HepG2 (cell line): ENCODE measurements around the gene HAT1. TPM values are rescaled to one million over a fixed set of nuclear protein-coding genes. Genes with fewer than 3 reads are reported as not detected.

ENCODE experiments used
- ARID3A ChIP-seq: IDR thresholded peaks from 2 replicates; pipeline ENCODE4 v1.6.1; 2012; ENCODE audit warnings: low read depth, low read length, improper control_type of control experiment
- CERS6 ChIP-seq: sonication (generic); formaldehyde crosslinking; IDR thresholded peaks from 2 replicates; pipeline ENCODE4 v1.5.0; 2020; ENCODE audit warnings: missing genetic modification reagents
- GTF3A ChIP-seq: sonication (generic); formaldehyde crosslinking; conservative IDR thresholded peaks from 2 replicates; pipeline ENCODE4 v1.4.0; 2020; ENCODE audit warnings: mild to moderate bottlenecking, missing genetic modification reagents
- MYPOP ChIP-seq: sonication (generic); formaldehyde crosslinking; IDR thresholded peaks from 2 replicates; pipeline ENCODE4 v1.8.1; 2023; ENCODE audit warnings: mild to moderate bottlenecking, moderate library complexity, missing genetic modification reagents
- PITX1 ChIP-seq: sonication (generic); formaldehyde crosslinking; IDR thresholded peaks from 2 replicates; pipeline ENCODE4 v1.5.1; 2020; ENCODE audit warnings: mild to moderate bottlenecking, missing genetic modification reagents
- ZNF260 ChIP-seq: sonication (generic); formaldehyde crosslinking; IDR thresholded peaks from 2 replicates; pipeline ENCODE4 v1.4.0; 2020; ENCODE audit warnings: missing genetic modification reagents, low read depth, mild to moderate bottlenecking, borderline replicate concordance
- ZNF282 ChIP-seq: fragments of 450-650 bp; IDR thresholded peaks from 2 replicates; pipeline ENCODE4 v1.6.1; 2018; ENCODE audit not compliant: partially characterized antibody
- ZNF510 ChIP-seq: sonication (generic); formaldehyde crosslinking; IDR thresholded peaks from 2 replicates; pipeline ENCODE4 v1.4.0; 2020; ENCODE audit warnings: low read depth, mild to moderate bottlenecking, missing genetic modification reagents
- ZNF530 ChIP-seq: sonication (generic); formaldehyde crosslinking; IDR thresholded peaks from 2 replicates; pipeline ENCODE4 v1.5.0; 2020; ENCODE audit warnings: low read depth, mild to moderate bottlenecking, missing genetic modification reagents
- ZNF605 ChIP-seq: sonication (generic); formaldehyde crosslinking; IDR thresholded peaks from 2 replicates; pipeline ENCODE4 v1.8.0; 2022; ENCODE audit warnings: mild to moderate bottlenecking, missing genetic modification reagents
- ZNF770 ChIP-seq: sonication (generic); formaldehyde crosslinking; IDR thresholded peaks from 2 replicates; pipeline ENCODE4 v1.5.0; 2020; ENCODE audit warnings: mild to moderate bottlenecking, missing genetic modification reagents
- polyA plus RNA-seq, 8 experiments: library from polyadenylated mRNA; depleted of rRNA in 3 of 8; stranded (reverse) in 7 of 8; unstranded in 1 of 8; fragments of >200 nt; fragmentation: Illumina TruSeq in 4 of 8; extraction: Trizol in 4 of 8; gene quantifications; 2 replicates each; pipeline versions ENCODE4 v1.2.1 to v1.2.3, GENCODE V29; 2011 to 2016; ENCODE audit warnings: low read depth in 4 of 8, missing spikeins in 1 of 8, mixed read lengths in 1 of 8; ENCODE audit not compliant: insufficient read depth in 1 of 8
- total RNA-seq, 5 experiments: library from RNA; depleted of rRNA; stranded (reverse); fragments of >200 nt; fragmentation: Illumina TruSeq; extraction: Trizol; gene quantifications; 2 replicates each; pipeline ENCODE4 v1.2.3, GENCODE V29; 2016; ENCODE audit warnings: low read depth in 1 of 5

Gene HAT1
- total and polyA plus RNA-seq, 2 of the 13 experiments (the other 11 are each of a cell fraction or from before 2014, with no cell fraction given), result 45.4 to 119 TPM

- TF ChIP-seq MYPOP (no peak), ZNF282 (no peak), ZNF605 (CRISPR knock-in tag) (no peak), ZNF770 (no peak), GTF3A (CRISPR knock-in tag) (no peak), PITX1 (CRISPR knock-in tag) (no peak), CERS6 (CRISPR knock-in tag) (no peak), ZNF260 (CRISPR knock-in tag) (no peak), ZNF510 (CRISPR knock-in tag) (no peak), ZNF530 (CRISPR knock-in tag) (no peak), ARID3A (no peak)
These were observed 37.7 kb downstream of the HAT1 start (continued) for GRCh38 chr2:171959998-171960397.
